Gastroesophageal sphincter (tissue), 3 donors: ENCODE results near the gene CPNE4.

Source experiments
- CTCF ChIP-seq, 4 experiments: fragments of 200-600 bp in 2 of 4; fragments of 450-650 bp in 2 of 4; sonication (generic) in 1 of 4; IDR thresholded peaks; one replicate each; pipeline ENCODE4 v1.5.1; 2017 to 2019; ENCODE audit warnings: antibody characterized with exemption in 4 of 4, mild to moderate bottlenecking in 2 of 4, moderate library complexity in 2 of 4
- POLR2AphosphoS5 ChIP-seq: sonication (generic); formaldehyde crosslinking; IDR thresholded peaks from one replicate; pipeline ENCODE4 v1.6.1; 2017; ENCODE audit warnings: antibody characterized with exemption

GRCh38 chr3:131518680-131519079 lies 516.1 kb downstream of the CPNE4 start:
- no peak for TF ChIP-seq POLR2AphosphoS5
- no peak for TF ChIP-seq CTCF (IDR thresholded peaks at IDR 0.05)
